SIG-M5 treated with dmso at 0.1 percent for 504 hours (cell line): ENCODE results near the gene HEATR9.

ENCODE experiments used
- DNase-seq: peaks from one replicate; lab custom pipeline; 2025; ENCODE audit not compliant: unreplicated experiment; lab: John Stamatoyannopoulos, UW

HEATR9 gene

DNA sequence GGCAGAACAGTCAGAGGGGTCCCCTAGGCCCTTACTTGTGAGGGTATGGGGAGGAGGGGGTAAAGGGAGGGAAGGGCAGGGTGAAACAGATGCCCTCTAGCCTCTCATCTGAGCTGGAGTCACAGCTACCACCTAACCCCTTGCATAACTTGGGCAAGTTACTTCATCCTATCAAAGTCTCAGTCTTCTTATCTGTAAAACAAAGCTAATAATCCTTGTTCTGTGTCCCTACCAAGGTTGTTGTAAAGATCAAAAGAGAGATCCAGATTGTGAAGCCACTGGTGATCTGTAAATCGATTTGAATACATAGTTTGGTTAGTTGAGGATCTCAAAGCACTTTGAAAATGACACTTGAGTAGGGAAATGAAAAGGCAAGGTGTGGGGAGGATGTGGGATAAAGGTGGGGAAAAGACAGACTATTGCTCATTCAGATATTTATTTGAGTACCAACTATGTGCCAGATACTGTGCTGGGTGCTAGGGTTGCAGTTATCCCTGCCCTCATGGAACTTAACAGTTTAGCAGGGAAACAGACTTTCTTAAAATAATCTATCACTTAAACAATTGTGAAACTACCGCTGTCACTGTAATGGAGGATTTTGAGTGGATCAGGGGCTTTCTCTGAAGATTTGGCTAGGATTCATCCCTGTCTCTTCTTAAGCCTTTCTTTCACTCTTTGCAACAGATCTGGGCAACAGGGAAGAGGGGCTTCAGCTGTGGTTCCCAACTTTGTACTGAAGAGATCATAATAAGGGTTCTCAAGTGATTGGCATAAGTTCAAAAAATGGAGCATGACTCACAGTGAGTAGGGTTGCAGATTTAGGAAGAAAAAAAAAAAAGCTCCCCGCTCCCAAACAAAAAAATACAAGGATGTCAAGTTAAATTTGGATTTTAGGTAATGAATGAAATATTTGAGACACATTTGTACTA lies 3.0 kb downstream of the HEATR9 start:
- peak; percentile 21 for DNase-seq

DNA sequence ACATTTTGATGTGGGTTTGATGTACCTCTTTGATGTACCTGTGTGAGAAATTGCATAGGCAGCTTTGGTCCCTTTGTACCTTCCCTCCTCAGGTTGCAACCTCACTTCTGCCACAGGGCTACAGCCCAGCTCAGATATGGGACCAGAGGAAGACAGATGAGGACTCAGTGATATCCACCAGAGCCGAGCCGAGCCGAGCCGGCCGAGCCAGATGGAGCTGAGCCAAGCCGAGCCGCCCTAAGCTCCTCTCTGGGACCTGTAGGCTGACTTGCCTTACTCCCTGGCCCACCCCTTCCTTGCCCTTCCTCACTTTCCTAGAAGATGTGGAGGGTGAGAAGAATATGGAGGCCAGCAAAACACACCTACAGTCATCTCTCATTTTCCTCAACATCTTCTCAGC lies 3.8 kb downstream of the HEATR9 start:
- DNase-seq: no peak

DNA sequence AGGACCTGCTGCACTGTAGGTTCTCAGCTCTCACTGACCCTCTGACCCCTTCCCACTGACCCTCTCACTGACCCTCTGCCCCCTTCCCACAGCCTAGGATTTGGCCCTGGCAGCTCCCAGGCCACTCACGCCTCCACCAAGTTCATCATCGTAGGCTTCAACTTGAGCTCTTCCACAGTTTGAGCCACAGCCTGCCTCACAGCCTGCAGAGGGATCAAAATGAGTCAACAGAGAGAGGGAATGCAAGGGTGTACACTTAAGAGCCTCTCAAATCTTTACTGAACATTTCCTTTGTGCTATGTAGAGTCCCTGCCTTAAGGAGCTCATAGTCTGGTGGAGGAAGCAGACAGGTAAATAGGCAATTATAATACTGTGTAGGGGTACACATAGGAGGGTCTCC lies 12.1 kb downstream of the HEATR9 start:
- DNase-seq: no peak

DNA sequence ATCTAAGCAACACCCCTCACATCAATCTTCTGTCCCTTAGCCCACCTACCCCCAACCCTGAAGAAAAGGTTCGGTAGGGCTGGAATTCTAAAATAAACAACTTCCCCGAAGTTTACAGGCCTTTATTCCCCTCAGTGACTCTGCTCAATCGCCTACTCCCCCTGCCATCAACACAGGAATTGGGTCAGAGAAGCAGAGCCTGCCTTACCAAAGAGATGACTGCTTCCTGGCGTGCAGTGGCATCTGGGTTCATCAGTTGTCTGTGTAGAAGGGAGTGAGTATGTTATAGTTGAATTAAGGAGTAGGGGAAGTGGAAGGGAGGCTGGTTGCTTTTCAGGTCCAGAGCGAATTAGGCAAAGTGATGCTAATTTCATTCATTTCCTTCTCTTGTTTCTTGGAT lies 12.7 kb downstream of the HEATR9 start:
- no peak for DNase-seq

DNA sequence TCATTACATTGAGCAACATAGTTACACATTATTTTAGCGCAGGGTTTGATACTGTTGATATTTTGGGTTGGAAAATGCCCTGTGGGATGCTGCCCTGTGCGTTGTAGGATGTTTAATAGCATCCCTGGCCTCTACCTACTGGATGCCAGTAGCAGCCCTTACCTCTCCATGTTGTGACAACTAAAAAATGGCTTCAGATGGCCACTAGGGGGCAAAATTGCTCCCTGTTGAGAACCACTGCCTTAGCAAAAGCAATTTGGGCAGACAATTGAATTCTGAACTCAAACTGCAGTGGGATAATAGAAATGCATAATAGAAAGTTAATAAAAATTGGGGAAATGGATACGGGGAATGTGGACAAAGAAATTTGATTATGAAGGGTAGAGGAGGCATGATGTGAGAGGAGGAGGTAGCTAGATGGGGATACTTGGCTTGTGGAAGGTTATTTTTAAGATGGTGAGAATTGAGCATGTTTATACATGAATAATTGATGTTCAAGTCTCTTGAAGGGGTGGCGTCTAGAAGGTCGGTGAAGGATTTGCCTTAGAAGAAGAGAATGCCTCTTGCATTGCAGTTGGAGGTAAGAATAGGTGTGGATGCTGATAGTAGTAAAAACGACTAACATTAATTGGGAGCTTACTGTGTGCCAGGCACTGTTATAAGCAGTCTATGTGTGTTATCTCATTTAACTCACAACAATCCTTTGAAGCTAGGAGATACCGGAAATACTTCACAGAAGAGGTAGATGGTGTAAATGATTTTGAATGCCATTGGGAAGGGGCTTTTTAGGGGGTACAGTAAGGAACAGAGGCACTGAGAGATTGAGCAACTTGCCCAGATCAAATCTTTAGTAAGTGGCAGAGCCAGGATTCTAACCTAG lies 19.0 kb downstream of the HEATR9 start:
- peak; percentile 64 for DNase-seq

DNA sequence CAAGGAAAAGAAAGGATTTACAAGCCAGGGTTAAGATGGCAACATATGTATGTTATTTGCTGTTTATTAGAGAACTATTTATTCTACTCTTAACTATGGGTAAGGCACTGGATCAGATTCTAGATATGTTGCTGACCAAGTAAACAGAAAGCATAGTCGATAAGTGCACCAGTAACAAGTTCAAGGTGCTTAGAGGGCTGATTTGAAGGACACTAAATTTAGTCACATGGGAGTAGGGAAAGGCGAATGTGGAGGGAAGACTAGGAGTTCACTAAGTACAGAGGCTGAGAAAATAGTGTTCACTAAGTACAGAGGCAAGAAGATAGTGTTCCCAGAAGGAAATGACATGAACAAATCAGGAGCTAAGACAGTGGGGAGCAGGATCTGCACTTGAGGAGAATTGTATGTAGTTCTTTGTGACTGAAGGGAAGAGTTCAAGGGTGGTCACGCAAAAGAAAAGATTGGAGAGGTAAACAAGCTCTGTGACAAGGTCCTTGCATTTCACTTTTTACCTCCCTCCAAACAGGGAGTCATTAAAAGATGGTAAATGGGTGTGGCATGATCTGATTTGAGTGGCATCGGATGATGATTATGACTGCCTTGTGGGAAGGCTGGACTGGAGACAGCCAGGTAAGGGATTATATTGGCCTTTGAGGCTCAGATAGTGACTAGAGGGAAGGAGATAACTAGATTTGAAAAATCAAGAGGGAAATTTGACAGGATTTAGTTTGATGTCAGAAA lies 20.9 kb downstream of the HEATR9 start:
- no peak for DNase-seq

DNA sequence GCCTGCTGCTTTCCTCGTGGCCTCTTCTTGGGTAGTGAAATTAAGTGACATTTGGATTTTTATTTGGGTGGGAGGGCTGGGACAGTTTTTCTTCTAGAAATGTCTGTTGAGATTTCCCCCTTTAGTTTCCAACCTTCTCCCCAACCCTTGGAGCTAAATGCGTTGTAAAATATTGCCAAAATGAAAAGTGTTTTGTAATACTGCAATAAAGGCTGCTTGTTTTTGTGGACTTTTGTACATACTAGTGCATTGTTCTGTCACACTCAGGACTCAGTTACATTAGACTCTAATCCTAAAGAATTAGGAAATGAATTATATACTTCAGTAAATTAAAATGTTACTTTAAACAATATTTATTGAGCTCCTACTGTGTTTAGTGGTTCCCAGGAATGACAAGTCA lies 21.7 kb downstream of the HEATR9 start:
- no peak for DNase-seq

DNA sequence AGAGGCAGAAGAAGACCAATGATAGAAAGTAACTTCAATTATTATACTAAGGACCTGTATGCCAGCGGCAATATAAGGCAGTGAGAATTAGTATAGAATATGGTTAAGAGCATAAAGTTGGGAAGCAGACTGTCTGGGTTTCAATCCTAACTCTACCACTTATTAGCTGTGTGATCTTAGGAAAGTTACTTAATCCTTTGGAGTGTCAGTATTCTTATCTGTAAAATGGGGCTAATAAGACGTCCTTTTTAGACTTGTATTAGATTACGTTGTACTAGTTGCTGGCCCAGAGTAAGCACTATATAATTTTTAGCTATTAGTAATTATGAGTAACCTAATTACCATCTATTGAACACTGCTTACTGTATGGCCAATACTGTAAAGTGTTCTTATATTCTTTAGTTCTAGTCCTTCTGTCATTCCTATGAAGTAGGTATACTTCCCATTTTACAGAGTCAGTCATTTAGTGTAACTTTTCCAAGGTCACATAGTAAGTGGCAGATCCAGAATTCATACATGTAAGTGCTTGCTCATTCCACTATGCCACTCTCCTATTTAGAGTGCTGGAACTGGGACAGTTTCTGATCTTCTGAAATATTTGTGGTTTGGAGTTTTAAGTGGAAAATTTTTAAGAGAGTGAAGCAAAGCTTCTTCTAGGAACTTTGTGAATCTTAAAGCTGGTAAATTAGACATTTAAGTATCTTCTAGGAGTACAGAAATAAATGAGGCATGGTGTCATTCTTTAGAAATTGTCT lies 22.5 kb downstream of the HEATR9 start:
- no peak for DNase-seq

DNA sequence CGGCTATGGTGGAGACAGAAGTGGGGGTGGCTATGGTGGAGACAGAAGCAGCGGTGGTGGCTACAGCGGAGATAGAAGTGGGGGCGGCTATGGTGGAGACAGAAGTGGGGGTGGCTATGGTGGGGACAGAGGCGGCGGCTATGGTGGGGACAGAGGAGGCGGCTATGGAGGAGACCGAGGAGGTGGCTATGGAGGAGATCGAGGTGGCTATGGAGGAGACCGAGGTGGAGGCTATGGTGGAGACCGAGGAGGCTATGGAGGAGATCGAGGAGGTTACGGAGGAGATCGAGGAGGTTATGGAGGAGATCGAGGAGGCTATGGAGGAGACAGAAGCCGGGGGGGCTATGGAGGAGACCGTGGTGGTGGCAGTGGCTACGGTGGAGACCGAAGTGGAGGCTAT lies 24.1 kb downstream of the HEATR9 start:
- no peak for DNase-seq

DNA sequence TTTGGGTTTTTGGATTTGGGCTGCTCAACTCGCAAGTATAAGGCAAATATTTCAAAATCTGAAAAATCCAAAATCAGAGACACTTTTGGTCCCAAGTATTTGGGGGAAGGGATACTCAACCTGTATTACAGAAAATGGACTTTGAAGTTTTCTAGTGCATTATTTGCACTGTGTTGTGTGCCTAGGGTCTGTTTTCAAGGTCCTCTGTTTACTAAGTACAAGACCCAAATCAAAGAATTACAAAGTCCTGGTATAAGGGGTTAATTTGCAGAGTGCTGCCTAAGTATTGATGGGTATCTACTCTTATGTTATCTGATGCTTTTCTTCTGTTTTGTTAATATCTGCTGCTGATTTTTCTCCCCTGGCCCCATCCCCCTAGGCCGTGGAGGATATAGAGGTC lies 25.0 kb downstream of the HEATR9 start:
- DNase-seq: no peak

DNA sequence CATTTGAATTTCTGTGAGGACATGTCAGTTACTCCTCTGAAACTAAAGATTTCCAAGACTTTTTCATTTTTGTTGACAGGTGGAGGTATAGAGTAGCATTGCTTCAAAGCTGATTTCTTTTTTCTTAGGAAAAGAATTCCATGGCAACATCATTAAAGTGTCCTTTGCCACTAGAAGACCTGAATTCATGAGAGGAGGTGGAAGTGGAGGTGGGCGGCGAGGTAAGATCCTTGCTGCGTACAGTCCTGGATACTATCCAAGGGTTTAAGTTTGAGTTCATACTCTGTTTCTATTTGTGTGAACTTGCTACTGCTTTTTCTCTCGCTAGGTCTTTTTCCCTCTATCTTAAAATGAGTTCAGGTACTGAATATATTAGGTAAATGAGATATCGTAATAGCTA lies 26.5 kb downstream of the HEATR9 start:
- DNase-seq: no peak

DNA sequence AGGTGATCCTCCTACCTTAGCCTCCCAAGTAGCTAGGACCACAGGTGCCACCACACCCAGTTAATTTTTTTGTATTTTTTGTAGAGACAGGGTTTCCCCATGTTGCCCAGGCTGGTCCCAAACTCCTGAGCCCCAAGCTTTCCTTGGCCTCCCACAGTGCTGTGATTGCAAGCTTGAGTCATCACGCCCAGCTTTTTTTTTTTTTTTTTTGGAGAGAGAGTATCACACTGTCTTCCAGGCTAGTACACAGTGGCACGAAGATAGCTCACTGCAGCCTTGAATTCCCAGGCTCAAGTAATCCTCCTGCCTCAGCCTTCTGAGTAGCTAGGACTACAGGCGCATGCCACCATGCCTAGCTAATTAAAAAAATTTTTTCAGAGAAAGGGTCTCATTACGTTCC lies 27.2 kb downstream of the HEATR9 start:
- DNase-seq: no peak

DNA sequence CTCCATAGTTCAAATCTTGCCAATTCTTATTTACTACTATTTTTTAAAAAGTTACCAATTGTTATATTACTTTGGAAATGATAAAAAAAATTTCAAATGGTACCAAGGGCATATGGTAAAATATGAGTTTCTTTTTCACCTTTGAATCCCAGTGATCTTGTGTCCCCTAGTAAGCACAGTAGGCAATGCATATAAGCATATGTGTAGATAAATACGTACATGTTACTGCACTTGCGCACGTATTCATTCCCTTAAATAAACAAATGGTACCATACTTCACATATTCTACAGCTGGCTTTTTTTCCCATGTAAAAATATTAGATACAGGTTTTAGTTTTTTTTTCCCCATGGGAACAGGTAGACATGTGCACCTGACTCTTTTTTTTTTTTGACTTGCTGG lies 27.6 kb downstream of the HEATR9 start:
- no peak for DNase-seq

DNA sequence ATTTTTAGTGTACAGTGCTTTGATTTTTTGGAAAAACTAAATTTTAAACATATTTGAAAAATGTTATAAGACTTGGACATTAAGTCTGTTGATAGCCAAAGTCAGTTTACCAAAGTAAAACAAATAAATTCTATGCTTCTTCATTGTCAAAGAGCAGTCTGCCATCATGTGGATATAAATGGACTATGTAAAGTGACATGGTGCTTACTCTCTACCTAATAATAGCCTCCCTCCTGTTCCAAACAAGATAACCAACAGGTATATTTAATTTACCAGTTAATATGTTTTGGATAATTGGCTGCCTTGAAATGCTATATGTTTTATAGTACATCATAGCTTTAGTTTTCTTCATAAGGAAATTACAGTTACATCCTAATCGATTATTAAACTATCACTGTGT lies 43.5 kb downstream of the HEATR9 start:
- no peak for DNase-seq

DNA sequence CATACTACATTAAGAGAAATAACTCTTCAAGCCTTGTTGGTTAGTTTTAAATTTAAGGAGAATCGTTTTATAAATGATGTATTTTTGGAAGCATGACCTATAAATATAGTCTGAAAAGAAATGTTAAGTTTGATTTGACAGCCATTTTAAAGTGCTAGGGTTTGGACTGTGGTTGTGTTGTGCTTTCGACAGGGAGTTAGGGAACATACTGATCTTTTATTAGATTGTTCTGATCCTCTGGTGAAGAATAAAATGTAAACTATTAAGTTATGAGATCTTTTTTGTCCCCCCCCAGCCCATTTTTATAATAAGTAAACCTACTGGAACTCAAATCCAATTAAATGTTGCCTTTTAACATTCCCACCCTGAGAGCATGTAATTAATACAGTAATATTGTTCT lies 47.4 kb downstream of the HEATR9 start:
- no peak for DNase-seq

DNA sequence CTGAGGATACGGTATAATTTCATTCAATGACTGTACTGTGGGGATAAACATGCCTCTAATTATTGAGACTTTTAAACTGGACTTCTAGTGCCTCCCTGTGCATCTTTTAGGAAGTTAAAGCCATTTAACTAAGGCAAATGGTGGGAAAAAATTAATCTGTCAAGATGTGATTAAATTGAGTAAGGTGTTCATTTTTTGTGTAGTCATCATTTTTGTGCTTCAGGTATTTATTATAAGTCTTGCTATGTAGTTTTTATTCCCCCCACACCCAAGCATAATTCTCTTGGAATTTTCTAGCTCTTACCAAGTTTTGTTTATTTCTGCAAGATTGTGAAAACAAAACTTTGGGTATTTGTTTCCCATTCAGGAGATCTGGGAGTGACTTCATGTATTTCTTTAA lies 49.2 kb downstream of the HEATR9 start:
- no peak for DNase-seq

DNA sequence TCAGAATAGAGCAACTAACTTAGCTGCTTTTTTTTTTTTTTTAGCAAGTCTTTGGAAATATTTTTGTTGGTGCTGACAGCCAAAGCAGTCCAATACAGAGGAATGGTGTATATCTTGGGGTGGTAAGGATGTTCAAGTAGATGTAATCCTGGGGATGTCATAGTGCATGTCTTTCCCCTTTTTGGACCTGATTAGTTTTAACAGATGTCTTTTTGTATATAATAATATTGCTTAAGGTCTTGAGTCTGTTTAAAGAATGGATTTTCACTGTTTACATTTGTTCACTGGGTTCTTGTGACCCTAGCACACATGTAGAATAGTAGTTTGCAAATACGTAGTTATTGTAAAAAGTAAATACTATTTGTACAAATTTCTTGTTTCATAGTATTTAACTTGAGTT lies 51.5 kb downstream of the HEATR9 start:
- DNase-seq: no peak

DNA sequence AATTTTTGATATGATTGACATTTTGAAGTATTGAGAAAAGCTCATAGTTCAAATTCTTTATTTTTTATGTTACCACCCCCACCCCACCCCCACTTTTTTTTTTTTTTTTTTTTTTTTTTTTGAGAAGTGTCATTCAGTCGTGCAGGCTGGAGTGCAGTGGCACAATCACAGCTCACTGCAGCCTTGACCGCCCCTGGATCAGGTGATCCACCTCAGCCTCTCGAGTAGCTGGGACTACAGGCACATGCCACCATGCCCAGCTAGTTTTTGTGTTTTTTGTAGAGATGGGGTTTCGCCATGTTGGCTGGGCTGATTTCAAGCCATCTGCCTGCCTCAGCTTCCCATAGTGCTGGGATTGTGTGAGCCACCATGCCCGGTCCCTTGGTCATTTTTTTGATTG lies 52.0 kb downstream of the HEATR9 start:
- DNase-seq: no peak

DNA sequence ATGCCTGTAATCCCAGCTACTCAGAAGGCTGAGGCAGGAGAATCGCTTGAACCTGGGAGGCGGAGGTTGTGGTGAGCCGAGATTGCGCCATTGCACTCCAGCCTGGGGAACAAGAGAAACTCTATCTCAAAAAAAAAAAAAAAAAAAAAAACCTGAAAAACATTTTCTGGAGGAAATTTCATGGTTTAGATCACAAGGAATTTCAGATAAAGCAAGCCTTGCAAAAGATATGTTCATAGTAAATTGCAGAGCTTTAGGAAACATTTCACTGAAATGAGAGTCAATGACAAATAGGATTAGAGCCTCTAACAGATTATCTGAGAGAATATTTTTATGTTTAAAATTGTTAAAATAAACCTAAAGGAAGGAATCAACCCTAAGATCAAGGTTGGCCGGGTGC lies 56.2 kb downstream of the HEATR9 start:
- DNase-seq: no peak

DNA sequence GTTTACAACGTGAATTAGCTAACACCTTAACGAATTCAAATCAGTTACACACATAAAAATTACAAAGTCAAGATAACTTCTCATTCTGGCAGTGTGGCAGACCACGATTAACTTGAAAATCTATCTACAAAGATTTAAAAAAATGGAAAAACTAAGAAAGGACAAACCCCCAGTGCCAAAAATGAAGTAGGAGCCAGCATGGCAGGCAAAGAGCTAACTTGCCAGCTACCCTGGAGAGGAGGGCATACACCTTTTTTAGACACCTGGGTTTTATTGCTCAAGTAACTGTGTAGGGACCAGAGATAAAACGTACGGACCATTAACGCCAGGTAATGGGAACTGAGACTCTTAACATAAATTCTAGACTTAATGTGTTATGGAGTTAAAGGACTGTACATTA lies 56.9 kb downstream of the HEATR9 start:
- DNase-seq: no peak
